H4 (cell line): ENCODE results near the gene SLC2A6. TPM values are rescaled to one million over a fixed set of nuclear protein-coding genes. Genes with fewer than 3 reads are reported as not detected.

Experiments used
- DNase-seq: peaks from one replicate; pipeline ENCODE4 v3.0.0-alpha.2; 2015; ENCODE audit warnings: low spot score
- total RNA-seq: library from RNA; depleted of rRNA; stranded (reverse); fragments of >200 nt; shearing (Covaris generic); gene quantifications from 2 replicates; pipeline ENCODE4 v1.2.3, GENCODE V29; 2014

SLC2A6 gene
- total RNA-seq, 1 experiment from 2014 or later = 5.1 TPM

DNA sequence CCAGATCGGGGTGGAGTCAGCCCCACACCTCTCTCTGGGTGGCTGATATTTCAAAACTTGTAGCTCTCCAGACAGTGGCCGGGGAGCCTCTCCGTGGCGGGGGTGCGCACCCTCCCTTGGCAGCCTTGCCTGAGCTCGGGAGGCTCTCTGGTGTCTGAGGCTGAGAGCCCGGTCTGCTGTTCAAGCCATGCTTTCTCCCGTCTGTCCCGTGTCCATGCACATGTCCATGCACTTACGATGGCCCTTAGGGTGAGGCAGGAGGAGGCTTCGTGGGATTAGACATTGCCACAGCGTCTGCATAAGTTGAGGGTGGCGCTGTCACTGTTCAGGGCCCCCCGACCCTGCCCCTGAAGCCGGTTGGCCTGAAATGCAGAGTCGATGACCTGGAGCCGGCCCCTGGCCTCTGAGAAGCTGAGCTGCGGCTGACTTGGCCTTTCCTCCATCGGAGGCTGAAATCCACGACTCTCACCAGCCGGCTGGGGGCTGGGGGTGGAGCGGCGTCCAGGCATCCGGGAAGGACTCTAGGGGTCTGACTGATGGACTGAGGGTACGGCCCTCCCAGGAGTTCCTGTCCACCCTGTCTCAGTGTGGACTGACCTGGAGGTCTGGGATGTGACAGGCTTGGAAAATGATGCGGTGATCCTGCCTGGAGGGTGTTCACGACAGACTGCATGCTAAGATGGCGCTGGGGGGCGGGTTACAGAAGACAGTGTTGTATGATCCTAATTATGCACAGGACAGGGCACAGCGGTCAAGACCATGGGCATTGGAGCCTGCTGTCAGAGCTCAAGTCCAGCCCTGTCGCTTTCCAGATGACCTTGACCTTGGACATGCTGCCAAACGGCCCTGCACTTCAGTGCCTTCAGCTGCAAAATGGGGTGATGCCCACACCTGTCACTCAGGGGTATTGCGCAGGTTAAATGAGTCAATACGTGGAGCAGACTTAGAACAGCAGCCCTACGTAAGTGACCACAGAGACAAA lies 18.3 kb upstream of the SLC2A6 start:
- no peak for DNase-seq

DNA sequence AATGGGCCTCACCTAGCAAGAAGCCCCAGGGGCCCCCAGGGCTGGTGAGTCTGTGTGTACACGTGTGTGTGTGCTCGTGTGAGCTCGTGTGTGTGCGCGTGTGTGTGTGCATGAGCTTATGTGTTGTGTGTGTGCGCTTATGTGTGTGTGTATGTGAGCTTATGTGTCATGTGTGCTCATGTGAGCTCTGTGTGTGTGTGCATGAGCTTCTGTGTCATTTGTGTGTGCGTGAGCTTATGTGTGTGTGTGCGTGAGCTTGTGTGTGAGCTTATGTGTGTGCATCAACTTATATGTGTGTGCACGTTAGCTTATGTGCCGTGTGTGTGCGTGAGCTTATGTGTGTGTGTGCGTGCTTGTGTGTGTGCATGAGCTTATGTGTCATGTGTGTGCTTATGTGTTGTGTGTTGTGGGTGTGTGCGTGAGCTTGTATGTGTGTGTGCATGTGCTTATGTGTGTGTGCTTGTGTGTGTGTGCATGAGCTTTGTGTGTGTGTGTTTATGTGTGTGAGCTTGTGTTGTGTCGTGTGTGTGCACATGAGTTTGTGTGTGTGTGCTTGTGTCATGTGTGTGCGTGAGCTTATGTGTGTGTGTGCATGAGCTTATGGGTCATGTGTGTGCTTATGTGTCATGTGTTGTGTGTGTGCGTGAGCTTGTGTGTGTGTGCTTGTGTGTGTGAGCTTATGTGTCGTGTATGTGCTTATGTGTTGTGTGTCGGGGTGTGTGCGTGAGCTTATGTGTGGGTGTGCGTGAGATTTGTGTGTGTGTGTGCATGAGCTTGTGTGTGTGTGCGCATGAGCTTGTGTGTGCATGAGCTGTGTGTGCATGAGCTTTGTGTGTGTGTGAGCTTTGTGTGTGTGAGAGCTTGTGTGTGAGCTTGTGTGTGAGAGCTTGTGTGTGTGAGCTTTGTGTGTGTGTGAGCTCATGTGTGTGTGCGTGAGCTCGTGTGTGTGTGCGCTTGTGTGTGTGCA lies 16.7 kb upstream of the SLC2A6 start:
- no peak for DNase-seq

DNA sequence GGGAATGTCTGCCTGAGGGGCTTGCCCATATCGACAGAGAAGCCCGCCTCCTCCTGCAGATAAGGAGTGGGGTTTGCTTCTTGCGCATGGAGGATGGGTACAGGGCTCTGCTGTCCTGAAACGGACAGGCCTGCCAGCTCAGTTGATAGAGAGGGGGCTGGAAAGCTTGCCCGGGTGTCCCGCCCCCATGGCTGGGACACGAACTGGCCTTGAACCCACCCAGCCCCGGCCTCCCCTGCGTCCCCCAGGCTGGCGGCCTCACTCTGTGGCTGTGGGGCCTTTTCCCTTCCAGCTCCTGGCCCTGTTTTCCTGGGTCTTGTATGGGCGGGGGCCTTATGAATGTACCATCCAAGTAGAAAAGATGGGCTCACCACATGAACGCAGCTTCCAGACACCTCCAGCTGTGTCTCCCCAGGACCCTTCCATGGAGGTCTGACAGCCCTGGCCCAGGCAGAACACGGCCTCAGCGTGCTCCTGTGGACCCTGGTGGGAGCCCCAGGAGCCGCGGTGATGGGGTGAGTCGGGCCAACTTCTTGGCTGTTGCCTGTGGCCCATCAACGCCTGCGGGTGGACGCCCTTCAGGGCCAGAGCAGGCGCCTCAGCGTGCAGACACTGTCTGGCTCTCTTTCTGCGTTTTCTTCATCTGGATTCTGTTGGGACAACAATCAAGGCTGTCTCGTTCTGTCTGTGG lies 15.9 kb upstream of the SLC2A6 start:
- no peak for DNase-seq

DNA sequence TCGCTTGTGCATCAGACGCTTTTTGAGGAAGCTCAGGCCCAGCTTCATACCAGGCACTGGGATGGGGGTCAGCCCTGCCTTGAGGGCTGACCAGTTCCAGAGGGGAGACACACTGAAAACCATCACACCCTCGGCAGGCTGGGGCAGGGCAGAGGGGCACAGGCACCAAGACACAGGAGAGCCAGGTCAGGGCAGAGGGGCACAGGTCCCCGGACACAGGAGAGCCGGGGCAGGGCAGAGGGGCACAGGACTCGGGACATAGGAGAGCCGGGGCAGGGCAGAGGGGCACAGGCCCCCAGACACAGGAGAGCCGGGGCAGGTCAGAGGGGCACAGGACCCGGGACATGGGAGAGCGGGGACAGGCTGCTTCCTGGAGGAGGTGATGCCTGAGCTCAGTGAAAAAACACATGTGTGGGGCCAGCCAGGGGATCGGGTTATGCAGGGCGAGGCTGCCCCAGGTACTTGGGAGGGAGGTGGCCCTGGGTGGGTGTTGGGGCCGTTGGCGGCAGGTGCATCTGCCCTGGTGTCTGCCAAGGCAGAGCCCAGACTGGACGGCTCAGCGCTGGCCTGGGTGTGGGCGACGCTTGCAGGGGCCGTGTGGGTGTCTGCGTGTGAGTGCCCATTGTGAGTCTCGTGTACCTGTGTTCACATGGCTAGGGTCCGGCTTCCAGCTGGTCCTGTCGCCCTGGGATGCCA lies 15.1 kb upstream of the SLC2A6 start:
- DNase-seq = no peak

DNA sequence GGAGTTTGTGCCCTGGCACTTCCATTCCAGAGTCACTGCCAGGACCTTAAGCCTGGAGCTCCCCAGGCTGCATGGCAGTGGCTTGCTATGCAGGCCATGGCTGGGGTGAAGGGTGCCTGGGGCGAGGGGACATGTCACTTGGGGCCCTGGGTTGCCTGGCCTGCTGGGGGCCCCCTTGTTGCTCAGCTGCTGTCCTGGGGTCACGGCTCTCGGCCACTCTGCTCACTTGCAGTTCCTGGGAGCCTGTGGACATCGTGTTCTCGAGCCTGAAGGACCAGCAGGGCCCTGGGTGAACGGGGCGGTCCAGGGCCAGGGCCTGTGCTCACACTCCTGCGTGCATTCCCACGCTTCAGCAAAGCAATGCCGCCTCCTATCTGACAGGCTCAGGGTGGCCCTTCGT lies 14.5 kb upstream of the SLC2A6 start:
- DNase-seq = no peak

DNA sequence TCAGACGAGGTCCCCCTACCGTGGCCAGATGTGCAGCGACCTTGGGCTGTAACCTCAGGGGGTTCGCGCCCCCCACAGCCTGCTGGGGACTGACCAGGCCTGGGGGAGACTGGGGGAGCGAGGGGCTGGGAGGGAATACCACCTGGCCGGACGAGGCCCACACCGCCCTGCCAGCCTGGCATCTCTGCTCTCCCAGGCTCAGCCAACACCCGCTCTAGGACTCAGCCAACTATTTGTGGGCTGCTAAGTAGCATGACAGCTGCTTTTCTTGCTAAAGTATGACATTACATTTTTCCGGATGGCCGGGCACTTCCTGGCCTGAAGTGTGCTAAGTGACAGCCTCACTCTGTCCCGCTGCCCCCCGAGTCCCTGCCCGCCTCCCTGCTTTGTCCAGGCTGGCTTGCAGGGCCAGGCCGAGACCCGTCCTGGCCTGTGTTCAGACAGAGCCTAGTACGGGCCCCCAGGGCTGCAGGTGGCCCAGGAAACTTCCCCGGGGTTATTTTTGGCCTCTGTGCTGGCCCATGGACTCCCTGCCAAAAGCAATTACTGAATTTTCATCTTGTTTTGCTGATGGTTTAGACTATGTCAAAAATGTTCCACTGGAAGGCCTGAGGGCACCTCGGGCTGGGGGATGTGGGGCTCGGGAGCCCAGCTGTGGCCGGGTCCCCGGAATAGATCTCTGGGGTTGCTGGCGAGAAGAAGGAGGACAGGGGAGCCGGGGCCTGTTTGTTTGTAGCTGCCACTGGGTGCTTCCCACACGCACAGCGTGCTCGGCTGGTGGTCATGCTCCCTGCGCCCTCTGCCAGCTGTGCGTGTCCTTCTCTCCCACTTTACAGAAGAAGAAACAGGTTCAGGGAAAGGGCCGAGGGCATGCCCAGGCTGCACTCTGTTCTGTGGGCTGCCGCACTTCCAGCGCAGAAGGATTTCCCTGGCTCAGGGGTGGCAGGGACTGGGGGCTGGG lies 13.4 kb upstream of the SLC2A6 start:
- peak; percentile 73 for DNase-seq

DNA sequence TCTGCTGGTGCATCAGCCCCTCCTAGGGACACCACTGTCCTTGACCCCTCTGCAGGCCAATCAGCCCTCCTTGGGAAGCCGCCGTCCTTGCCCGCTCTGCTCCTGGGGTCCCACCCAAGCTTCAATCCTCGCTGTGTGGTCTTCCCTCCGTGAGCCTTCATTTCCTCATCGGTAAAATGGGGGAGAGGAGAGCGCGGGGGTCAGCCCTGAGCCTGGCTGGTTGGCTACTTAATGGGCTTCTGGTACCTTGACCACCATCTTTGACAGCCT lies 12.7 kb upstream of the SLC2A6 start:
- DNase-seq = no peak

DNA sequence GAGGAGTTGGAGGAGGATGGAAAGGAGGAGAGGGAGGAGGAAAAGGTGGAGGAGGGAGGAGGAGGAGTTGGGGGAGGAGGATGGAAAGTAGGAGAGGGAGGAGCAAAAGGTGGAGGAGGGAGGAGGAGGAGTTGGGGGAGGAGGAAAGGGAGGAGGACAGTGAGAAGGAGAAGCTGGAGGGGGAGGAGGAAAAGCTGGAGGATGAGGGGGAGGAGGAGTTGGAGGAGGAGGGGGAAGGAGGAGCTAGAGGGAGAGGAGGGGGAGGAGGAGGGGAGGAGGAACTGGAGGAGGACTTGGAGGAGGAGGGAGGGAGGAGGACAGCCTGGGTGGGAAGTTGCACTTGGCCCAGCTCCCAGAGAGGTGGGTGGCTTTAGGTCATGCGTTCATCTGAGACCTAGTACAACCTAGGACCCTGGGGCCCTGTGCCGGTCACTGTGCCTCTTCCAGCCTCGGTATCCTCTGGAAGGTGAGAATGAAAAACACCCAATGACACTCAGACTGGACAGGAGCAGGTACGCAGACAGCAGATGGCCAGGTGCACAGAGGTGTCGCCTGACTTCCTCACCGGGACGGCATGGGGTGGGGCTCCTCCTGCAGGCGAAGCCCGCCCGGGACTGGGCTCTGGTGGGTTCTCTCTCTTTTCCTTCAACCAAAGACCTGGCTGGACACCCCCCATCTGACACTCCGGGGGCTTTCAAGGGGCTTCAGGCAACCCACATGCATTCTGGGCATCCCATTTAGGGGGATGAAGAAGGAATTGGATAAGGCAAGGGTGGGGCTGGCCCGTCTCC lies 12.2 kb upstream of the SLC2A6 start:
- DNase-seq = no peak

DNA sequence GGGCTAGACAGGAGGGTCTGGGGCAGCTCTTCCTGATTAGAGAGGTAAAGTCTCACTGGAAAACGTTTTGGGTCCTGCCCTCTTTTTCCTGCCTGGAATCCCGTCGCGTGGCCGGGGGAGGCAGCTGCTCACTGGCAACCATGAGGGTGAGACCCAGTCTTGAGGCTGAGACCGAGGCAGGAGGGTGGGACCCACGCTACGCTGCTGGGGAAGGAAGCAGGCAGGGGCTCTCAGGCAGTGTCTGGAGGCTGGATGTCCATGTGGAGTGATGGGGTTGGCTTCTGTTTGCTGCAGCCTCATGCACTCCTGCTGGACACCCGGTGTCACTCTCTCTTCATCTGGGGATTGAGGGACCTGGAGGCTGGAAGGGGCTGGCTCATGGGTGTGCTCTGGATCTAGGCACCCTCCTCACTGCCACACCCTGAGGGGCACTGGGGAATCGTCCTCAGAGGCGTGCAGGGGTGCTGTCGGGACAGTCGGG lies 11.3 kb upstream of the SLC2A6 start:
- DNase-seq = no peak

DNA sequence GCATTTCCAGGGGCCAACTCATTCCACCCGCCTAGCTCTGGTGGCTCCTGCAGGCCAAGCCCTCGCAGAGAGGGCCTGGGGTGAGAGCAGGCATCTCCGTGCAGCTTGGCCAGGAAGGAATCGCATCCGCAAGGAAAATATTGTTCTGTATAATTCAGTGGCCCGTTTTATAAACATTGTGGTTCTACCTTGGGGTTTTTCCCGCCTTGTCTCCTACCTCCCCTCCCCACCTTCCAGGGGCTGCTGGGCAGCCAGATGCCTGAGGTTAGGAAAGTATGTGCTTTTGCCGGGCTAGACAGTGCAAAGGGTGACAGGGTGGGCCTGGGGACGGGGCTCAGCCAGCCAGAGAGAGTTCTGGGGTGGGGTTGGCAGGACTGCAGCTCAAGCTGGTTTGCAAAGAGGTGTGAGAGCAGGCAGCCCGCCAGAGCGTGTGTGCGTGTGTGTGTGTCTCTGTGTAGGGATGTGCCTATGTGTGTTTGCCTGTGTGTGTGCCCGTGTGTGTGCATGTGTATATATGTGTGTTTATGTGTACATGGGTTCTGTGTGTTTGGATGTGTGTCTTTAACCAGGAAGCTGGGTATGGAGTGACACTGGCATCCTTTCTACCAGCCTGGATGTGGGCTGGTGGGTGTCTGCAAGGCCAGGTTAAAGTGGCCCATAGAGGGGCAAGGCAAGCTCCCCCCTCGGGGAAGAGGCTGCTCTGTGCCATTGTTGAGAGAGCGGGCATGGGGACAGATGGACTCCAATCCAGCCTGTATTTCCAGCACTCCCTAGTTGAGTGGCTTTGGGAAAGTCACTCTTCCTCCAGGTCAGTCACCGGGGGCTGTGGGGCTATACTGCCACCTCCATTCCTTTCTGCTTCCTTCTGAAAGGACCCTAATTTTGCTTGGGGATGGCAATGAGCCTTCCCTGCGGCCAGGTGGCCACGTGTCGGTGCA lies 10.6 kb upstream of the SLC2A6 start:
- peak; percentile 79 for DNase-seq

DNA sequence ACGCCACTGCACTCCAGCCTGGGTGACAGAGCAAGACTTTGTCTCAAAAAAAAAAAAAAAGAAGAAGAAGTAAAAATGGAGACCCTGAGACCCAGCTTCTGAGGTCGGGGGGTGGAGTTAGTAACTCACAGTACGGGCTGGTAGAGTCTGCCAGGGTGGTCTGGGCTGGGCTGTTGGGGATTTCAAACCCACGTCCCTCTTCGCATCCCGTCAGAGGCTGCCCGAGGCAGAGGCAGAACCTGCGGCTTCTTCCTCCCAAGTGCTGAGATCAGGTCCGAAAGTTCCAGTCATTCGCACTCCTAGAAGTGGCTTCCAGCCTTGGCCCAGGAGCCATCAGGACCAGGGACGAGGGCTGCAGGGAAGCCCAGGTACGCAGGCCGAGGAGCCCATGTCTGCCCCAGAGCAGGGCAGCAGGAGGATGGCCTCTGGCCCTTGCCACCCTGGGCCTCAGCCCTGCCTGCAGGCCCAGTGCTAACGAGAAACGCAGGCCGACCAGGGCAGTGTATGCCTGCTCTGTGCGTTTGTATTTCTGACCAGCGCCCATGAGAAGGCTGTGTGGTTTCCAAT lies 9.9 kb upstream of the SLC2A6 start:
- DNase-seq = no peak

DNA sequence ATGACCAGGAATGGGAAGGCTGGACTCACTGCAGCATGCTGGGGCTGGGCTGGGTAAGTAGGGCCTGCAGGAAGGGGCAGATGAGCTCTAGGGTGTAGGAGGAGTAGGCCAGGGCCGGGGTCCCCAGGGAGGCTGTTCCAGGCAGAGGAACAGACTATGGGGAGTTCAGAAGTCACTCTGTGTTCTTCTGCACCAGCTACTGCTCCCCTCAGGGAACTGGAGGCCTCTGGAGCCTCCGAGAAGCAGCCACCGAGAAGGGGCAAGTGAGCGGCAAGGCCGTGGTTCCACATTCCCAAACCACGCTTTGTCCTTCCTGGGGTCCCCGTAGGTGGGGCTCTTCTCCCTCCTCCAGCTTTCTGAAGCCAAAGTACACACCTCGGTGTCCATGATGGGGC lies 8.4 kb upstream of the SLC2A6 start:
- DNase-seq = no peak

DNA sequence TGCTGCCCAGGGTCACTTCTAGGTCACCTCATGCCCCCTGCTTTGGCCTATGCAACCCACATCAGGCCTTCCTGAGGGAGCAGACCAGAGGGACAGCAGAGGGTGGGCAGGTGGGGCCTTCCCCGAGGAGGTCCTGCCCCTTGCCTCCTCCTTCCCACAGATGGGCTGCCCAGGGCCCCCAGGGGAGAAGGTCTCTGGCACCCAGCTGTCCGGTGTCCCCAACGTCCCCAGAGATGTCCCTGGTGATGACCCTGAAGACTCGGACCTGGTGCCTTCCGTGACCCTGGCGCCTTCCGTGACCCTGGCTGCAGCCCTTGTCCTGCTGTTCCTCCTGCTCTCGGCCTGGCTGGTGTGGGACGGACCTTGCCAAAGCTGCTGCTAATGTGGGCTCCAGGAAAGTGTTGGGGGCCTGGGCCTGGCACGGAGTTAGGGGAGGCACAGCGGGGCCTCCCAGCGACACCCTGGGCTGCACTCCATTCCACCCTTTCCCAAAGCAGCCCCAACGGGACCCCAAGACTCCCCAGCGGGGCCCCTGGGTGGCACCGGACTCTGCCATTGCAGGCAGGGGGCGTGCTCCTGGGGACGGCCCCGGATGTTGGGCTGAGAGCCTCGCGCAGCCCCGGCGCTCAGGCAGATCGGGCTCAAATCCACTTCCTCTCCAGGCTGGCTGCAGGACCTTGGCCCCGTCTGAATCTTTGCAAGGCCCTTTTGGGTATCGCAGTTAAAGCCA lies 6.8 kb upstream of the SLC2A6 start:
- DNase-seq = no peak

DNA sequence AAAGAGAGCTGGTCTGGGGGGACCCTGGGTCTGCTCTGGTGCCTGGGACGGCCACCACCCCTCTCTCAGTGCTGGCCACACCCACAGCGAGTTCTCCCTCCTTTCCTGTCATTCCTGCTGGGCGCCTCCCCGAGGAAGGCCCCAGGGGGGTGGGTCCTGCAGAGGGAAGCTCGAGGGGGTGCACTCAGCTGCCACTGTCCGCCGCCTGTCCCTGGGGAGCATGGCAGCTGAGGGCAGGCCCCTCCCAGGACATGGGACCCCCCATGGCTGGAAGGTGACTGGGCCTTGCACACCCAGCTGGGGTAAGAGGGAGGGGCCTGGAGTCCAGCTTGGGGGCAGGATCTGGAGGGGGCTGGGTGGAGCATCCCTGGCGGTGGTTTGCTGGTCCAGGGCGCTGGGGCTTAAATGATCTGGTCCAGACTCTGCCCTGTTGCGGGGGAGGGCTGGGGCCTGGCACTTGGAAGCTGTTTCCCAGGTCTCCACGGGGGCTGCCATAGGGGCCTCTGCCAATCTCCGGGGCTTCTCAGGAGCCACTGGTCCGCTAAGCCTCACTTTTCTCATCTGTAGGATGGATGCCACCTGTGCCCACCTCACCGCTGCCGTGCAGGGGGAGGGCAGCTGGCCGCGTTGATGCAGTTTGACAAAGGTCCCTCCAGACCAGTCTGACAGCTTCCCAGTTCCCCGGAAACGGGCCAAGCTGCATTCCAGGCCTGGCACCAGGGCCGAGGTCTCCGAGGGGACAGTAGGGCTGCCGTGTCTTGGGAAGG lies 6.0 kb upstream of the SLC2A6 start:
- DNase-seq = no peak

DNA sequence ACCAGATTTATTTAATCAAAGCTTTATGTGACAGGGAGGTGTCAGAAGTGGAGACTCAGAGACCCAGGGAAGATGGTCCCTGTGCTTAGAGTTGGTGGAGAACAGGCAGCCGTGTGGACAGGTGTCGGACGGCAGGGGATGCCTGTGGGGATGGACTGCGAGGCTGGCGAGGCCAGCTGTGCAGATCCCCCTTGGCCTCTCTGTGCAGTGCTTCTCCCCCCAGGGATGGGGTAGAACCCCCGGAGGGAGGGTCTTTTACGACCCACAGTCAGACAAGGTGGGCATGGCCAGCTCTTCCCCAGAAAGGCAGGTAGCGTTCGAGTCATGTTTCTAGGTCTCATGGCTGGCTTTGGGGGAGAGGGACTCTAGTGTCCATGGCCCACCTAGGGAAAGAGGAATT lies 4.7 kb upstream of the SLC2A6 start:
- no peak for DNase-seq
